GM21381 (cell line): ENCODE measurements around the gene RPL29.

Experiments
- ATAC-seq: cut with Tn5 transposase; IDR thresholded peaks from one replicate; pipeline ENCODE4 v1.9.1; 2021; ENCODE audit warnings: mild to moderate bottlenecking, moderate library complexity; ENCODE audit not compliant: unreplicated experiment

RPL29 gene

GRCh38 chr3:51983578-51984268 lies 12.0 kb downstream of the RPL29 start:
- no peak for ATAC-seq

DNA sequence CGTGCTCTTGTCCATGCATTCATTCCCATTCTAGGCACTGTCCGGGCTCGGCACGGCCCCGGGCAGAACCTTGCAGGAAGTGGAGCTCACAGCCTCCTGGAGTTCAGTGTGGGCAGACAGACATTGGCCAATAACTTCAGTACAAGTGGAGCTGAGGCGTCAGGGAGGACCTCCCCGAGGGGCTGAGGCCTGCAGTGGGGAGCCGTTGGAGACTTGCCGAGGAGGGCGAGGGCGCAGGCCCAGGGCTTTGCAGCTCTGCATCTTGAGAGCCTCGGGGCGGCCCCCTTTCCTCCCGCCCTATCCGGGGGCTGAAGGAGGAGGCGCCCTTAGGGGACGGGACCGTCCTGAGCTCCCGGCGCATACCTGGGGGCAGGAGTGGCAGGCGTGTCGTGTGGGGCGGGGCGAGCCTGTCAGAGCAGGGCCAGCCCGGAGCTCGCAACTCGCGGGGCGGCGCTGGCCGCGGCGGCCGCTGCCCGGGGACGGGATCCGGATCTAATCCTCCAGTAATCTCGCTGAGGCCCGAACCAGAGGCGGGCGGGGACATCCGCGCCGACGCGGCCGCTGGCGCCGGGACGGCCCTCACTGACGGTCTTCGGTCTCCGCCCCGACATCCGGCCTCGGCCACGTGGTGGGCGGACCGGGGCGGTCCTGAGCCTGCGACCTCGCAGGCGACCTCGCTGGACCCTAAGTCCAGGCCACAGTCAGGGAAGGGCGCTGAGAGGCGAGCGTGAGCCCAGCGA lies 12.7 kb downstream of the RPL29 start, which contains the start of gene ACY1:
Gene ACY1 (plus strand): TSS at position 698 of the 740 bp plus-strand sequence. CDS start 530 bp downstream, outside the sequence.
- ATAC-seq: peak; percentile 68

GRCh38 chr3:51982352-51982837 lies 13.3 kb downstream of the RPL29 start:
- peak; percentile 57 for ATAC-seq

- no peak for ATAC-seq
These were observed 15.4 kb downstream of the RPL29 start for GRCh38 chr3:51980253-51980652.

GRCh38 chr3:51978143-51978502 lies 17.6 kb downstream of the RPL29 start:
- no peak for ATAC-seq

DNA sequence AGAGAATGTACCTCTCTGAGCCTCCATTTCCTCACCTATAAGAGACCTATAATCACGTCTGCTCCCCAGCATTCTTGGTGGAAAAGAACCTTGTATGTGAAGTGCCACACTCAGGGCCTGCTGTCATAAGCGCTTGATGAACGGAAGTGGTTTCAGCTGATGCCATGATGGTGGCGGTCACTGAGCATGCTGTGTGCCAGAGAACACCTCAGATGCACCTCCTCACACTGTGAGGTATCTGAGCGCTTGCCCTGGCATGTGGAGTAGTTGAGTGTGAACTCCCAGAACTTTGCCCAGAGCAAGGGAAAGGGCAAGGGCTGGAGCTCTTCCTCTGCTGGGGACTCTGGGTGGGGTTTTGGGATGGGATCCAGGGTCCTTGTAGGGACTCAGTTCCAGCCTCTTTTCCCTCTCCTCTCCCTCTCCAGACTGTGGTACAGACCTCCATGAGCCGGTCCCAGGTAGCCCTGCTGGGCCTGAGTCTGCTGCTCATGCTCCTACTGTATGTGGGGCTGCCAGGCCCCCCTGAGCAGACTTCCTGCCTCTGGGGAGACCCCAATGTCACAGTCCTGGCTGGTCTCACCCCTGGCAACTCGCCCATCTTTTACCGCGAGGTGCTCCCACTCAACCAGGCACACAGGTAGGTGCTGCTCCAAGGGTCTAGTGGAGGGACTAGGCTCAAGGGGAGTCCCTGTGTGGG lies 18.1 kb downstream of the RPL29 start:
- ATAC-seq: no peak

DNA sequence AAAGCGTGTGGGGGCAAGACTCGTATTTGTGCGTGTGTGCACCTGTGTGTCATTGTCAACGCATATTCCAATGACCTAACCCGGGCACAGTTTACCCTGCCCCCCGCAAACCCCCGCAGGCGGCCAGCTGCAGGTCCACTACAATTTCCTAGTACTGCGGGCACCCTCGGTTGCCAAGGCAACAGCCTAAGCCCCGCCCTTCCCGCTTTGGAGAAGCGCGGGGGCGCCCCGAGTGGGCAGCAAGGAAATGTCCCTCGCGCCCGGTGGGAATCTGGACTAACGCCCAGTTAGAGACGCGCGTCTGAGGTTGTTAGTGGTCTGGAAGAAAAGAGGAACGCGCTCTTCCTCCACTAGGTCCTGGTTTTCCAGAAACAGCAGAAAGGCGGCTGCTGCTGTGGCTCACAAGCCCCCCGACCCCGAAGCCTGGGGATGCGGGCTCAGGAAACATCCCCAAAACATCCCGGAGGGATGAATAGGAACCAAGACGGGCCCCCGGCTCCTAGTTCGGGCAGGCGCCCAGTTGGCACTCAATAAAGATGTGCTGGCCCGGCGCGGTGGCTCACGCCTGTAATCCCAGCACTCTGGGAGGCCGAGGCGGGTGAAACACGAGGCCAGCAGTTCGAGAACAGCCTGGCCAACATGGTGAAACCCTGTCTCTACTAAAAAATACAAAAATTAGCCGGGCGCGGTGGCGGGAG lies 19.7 kb downstream of the RPL29 start:
- ATAC-seq: no peak

DNA sequence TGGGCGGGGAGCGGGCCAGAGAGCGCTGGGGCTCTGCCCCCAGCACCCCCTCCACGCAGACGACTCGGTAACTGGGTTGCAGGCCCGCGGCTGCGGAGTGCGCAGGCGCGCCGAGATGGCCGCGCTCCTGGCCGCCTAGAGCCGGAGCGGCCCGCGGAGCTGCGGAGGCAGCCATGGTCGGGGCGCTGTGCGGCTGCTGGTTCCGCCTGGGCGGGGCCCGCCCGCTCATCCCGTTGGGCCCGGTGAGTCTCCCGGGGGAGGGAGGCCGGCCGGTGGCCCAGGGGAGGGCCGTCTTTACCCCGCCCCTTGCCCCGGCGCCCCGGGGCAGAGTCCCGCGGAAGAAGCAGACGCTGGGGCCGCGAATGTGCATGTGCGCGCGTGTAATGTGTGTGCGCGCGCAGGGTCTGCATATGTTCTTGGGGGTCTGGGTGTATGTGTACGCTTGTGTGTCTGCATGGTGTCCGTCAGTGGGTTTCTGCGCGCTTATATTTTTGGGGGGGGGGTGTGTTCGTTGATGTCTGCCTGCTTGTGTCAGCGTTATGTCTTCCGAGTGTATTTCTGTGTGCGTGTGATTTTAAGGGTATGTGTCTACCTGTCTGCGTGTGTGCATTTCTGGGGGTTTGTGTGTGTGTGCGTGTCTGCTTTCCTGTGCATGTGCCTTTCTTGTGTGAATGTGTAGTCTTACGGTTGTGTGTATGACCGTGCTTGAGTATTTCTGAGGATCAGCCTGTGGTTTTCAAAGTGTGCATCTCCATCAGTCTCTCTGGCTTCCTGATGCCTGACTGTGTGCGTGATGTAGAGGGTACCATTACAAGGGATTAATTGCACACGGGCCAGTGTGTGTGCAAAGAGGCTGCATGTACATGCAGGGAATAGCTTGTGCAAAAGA lies 20.5 kb downstream of the RPL29 start, which contains the start of gene ABHD14A:
Gene ABHD14A (plus strand): TSS at position 102 of the 889 bp plus-strand sequence. CDS start 72 bp downstream, at position 174.
- no peak for ATAC-seq

DNA sequence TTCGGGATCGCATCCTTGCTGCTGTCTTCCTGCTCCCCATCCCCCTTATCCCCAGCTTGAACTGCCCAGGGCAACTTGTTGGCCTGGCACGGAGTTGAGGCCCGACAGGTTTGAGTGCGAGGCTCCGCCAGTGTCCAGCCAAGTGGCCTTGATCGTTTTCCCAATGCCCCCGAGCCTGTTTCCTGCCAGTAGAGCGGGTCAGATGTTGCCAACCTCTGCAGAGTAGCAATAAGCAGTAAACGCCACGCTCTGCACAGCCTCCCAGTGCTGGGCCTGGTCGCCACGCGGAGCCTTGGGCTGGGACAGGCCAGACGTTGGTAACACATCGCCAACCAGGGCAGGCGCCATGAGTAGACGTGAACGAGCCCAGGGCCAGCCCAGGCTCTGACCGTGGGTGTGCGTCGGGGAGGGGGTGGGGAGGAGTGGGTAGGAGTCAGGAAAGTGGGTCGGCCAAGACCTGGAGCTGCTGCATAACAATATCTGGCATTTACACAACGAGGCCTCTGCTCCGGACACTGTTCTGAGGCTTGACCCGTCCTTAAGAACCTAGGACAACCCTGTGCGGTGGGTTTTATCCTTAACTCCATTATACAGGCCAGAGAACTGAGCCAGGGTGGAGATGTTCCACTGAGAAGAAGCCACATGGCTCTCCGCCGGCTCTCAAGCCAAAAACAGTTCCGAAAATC lies 21.3 kb downstream of the RPL29 start:
- no peak for ATAC-seq

- ATAC-seq: no peak
These were observed 24.3 kb downstream of the RPL29 start for GRCh38 chr3:51971350-51971749.

DNA sequence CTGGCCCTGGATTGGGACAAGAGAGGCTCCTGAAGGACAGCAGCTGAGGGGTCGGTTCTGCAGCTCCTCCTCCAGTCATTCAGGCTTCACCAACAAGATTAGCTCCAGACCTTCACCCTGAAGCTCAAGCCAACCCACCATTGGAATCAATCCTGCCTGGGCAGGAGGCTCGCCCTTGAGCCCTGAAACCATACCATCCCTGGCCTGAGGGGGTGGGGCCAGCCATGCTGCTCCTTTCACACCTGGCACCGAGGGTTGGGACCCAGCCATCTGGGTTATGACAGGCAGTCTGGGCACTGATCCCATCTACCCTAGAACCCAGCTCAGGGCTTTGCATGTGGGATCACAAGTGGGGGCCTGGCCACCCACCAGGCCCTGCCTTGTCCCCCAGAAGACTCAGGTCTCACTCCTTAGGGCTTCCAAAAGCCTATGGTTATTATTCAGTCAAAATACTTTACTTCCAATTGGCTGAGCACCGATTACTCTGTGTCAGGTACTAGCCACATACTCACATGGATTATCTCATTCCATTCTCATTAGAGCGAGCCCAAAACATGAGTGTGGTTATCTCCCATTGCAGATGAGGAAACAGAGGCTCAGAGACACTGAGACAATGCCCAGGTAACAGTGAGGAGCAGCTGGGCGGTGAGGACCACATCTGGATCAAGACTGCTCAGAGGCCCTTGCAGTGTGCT lies 24.9 kb downstream of the RPL29 start:
- no peak for ATAC-seq

DNA sequence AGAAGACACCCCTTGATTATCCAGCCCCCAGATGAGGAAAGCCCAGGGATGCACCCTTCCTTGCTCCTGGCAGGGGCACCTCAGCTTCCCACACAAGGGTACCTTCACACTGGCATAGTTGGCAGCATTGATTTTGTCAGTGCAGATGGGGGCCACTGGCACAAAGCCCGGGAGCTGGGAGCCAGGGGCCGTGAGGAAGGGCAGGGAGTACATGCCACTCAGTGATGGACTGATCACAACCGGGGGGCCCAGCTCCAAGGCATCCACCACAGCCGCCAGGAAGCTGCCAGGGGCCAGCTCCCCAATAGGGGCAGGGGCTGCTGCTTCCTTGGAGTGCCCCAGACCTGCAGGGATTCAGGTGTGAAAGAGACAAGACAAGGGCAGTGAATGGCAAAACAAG lies 25.9 kb downstream of the RPL29 start:
- ATAC-seq: no peak

GRCh38 chr3:51968883-51969678 lies 26.6 kb downstream of the RPL29 start:
- no peak for ATAC-seq

DNA sequence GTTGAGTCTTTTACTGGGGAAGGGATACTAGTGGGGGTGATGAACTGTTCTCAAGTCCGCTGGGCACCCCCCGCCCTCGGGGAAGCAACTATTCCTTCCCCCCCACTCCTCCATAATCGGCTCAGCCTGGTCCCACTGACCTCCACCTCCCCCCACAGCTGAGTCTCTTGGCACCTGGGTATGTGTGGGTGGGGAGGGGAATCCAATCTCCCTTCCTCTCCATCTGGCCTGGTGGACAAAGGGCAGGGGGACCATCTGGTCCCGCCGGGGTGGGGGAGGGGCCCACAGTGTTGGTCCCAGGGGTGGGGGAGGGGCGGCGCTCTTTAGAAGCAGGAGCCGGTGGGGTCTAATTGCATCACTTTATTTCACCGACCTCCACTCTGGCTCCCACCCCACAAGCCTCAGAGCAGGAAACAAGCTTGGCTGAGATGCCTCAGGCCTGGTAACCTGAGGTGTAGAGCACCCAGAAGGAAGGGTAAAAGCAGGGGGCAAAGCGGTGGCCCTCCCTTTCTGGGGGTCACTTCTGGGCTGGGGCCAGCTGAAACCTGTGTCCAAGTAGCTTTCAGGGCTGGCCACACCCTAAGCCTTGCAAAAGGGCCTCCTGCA lies 27.4 kb downstream of the RPL29 start:
- no peak for ATAC-seq

DNA sequence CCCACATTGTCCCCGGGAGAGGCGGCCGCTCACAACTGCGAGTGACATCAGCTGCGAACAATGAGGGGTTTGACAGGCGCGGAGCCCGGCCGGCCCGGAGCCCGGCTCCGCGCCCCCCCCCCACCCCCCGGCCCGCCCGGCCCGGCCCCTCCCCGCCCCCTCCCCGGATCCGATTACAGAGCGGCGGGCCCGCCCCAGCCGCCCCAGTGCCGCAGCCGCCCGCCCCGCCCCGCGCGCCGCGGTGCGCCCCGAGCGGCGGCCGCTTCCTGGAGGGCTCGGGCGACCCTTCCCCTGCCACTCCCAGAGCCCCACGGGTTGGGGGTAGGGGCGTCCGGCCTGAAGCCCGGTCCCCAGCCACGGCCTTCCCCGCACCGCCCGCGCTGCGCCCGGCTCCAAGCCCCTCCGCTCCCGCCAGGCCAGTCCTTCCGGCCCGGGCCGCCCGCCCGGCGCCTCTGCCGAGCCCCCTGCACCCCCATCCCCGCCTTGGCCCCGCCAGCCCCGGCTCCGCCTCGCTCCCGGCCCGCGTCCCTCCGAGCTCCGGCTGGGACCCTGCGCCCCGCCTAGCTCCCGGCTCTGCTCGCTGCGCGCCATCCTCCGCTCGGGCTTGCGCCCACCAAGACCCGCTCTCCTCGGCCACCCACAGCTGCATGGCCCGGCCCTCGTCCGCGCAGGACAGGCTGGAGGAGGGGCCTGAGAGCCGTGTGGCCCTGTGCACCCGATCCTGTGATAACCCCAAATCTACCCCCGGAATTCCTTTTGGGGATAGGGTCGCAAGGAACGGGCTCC lies 28.1 kb downstream of the RPL29 start, which contains the start of gene PCBP4:
Gene PCBP4 (minus strand): TSS at position 71 of the 786 bp plus-strand sequence. CDS start 6,214 bp downstream, outside the sequence.
- no peak for ATAC-seq

- ATAC-seq: no peak
These were observed 28.7 kb downstream of the RPL29 start for GRCh38 chr3:51966922-51967383.
